ENCODE results near the gene SLC9A9.

- TF ChIP-seq CTCF (IDR thresholded peaks at IDR 0.05; ENCODE audit: poor library complexity) (no peak), EZH2 (IDR thresholded peaks at IDR 0.05; ENCODE audit: borderline replicate concordance) (no peak), EZH2phosphoT487 (IDR thresholded peaks at IDR 0.05; ENCODE audit: low read depth, severe bottlenecking, unreplicated experiment) (no peak)
Measured at GRCh38 chr3:143811602-143812001, 36.7 kb downstream of the SLC9A9 start.
